ENCODE results near the gene SH3BP4. TPM values are rescaled to one million over a fixed set of nuclear protein-coding genes. Genes with fewer than 3 reads are reported as not detected.

The SH3BP4 gene
- total and polyA plus RNA-seq, 7 donors = 4.8 to 22.8 (median 14.0) TPM

- TF ChIP-seq EP300 (IDR thresholded peaks at IDR 0.05) = no peak
- no peak for TF ChIP-seq POLR2A (IDR thresholded peaks at IDR 0.05)
- no peak for TF ChIP-seq POLR2AphosphoS5 (IDR thresholded peaks at IDR 0.05)
- no peak for TF ChIP-seq CTCF (IDR thresholded peaks at IDR 0.05)
- intact Hi-C loops (cut with DNase I) = no loop called here
- DNase-seq = no peak
- H3K36me3 ChIP-seq = no peaks in the 10 kb centered on the region
- no peaks in the 10 kb centered on the region for H3K9me3 ChIP-seq
- no peaks in the 10 kb centered on the region for H3K27me3 ChIP-seq
- H3K27ac ChIP-seq = no peak overlapping the region
- no peak overlapping the region for H3K4me3 ChIP-seq
- H3K4me1 ChIP-seq = peaks cover 0 to 10% (median 3%) of the 10 kb centered on the region in 4 donors
These were observed 118.4 kb downstream of the SH3BP4 start for GRCh38 chr2:235070063-235070706.

GRCh38 chr2:235073868-235074413 is 122.1 kb downstream of the SH3BP4 start:
- H3K9me3 ChIP-seq = no peaks in the 10 kb centered on the region
- TF ChIP-seq EP300 (IDR thresholded peaks at IDR 0.05) (no peak), CTCF (IDR thresholded peaks at IDR 0.05) (no peak), POLR2A (IDR thresholded peaks at IDR 0.05) (no peak), POLR2AphosphoS5 (IDR thresholded peaks at IDR 0.05) (no peak)
- intact Hi-C loops (cut with DNase I) = no loop called here
- no peak overlapping the region for H3K27ac ChIP-seq
- H3K4me1 ChIP-seq = peaks cover 0 to 10% (median 3%) of the 10 kb centered on the region in 4 donors
- WGBS, 2 donors = 75 to 78% methylated on average over 6 of the region's 6 CpGs
- no peak overlapping the region for H3K4me3 ChIP-seq
- no peaks in the 10 kb centered on the region for H3K27me3 ChIP-seq
- no peak for DNase-seq
- H3K36me3 ChIP-seq = no peaks in the 10 kb centered on the region

- WGBS, 2 donors = 91 to 95% methylated on average over 5 of the region's 5 CpGs
- TF ChIP-seq POLR2A (IDR thresholded peaks at IDR 0.05) = no peak
- no peak for TF ChIP-seq POLR2AphosphoS5 (IDR thresholded peaks at IDR 0.05)
- no peak for TF ChIP-seq EP300 (IDR thresholded peaks at IDR 0.05)
- no peak for TF ChIP-seq CTCF (IDR thresholded peaks at IDR 0.05)
- intact Hi-C loops (cut with DNase I) = no loop called here
These were observed 125.2 kb downstream of the SH3BP4 start for GRCh38 chr2:235077046-235077445.

GRCh38 chr2:235078182-235078581 is 126.4 kb downstream of the SH3BP4 start:
- TF ChIP-seq CTCF (IDR thresholded peaks at IDR 0.05) (no peak), POLR2A (IDR thresholded peaks at IDR 0.05) (no peak), EP300 (IDR thresholded peaks at IDR 0.05) (no peak)
- H3K36me3 ChIP-seq = no peaks in the 10 kb centered on the region
- DNase-seq = no peak
- H3K27me3 ChIP-seq = no peaks in the 10 kb centered on the region
- H3K27ac ChIP-seq = no peak overlapping the region
- WGBS, 2 donors = 62 to 75% methylated on average over 4 of the region's 4 CpGs
- no peak overlapping the region for H3K4me3 ChIP-seq
- H3K9me3 ChIP-seq = no peaks in the 10 kb centered on the region
- no peaks in the 10 kb centered on the region for H3K4me1 ChIP-seq
- intact Hi-C loops (cut with DNase I) = no loop called here

More at GRCh38 chr2:235077046-235077445, 125.2 kb downstream of the SH3BP4 start:
- Histone ChIP-seq H3K4me3 (no peak overlapping the region), H3K36me3 (no peaks in the 10 kb centered on the region), H3K27me3 (no peaks in the 10 kb centered on the region), H3K27ac (no peak overlapping the region), H3K9me3 (no peaks in the 10 kb centered on the region), H3K4me1 (no peaks in the 10 kb centered on the region)
- DNase-seq = no peak
